GM21529 (cell line): ENCODE measurements around the gene CEP70.
A peak's percentile ranks its signal among the peaks of the same experiment; 100 is the strongest.
"Not testable (repeated sequence)": the region's sequence is repeated elsewhere in the genome, so short reads cannot be mapped to it uniquely, and the experiment has no call there.

Experiments used
- ATAC-seq: cut with Tn5 transposase; IDR thresholded peaks from one replicate; pipeline ENCODE4 v1.9.1; 2021; ENCODE audit not compliant: unreplicated experiment

The CEP70 gene

DNA sequence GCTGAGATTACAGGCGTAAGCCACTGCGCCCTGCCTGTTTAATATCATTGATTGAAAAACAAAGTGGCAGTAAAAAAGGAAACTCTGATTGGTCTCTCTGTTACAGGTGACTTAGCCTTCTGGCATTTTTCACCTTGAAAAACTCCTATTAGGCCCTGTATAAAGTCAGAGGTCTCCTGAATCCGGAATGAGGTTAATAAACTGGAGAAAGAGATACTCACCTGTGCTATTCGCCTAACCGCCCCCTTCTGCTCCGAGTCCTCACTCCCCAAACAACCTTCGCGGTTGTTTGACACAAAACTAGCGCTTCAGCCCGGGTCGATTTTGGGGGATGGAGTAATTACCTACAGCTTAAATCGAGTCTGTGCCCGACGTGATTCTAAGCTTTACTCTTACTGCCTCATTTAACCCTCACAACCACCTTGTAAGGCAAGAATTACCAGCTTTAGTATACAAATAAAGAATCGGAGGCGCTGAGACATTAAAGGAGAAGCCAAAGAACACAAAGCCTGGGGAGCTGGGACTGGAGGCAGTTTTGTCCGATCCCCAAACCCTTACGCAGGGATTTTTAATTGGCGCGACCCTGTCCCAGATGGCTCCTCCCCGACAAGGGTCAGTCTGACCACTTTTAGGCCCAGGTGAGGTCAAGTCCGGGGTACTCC lies 441 bp downstream of the CEP70 start:
- no peak for ATAC-seq

DNA sequence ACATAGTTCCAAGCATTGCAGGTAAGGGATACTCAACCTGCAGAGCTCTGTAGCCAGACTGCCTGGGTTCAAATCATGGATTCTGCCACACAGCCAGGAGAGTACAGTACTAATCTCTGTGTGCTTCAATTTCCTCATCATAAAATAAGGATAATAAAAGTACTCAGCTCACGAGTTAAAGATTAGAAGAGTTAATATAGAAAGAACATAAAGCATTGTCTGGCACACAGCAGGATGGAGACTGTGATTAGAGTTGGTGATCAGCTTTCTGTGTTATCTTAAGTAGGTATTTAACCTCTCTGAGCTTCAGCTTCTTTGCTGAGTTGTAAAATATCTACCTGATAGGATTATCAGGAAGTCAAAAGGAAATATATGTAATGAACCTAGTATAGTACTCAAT lies 2.7 kb downstream of the CEP70 start:
- ATAC-seq: no peak

GRCh38 chr3:138588445-138588844 lies 5.6 kb downstream of the CEP70 start:
- ATAC-seq: no peak

- no peak for ATAC-seq
Measured at GRCh38 chr3:138587374-138587773, 6.7 kb downstream of the CEP70 start.

GRCh38 chr3:138578961-138579574 lies 15.0 kb downstream of the CEP70 start:
- no peak for ATAC-seq

DNA sequence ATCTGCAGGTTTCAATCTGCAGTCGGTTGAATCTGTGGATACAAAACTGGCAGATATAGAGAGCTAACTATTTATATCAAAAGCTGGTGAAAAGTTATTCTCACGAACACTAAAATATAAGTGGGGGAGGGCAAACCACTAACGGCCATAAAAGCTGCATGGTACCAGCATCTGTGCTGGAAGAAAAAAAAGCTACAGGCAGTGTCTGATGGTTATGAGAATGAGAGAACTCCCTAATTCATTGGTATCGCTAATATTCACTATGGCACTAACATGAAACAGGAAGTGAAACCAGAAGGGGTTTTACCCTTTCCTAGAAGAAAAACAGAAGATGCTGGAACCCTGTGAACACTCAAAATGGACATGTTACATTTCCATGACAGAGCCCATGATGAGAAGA lies 15.9 kb downstream of the CEP70 start:
- ATAC-seq: peak; percentile 88

DNA sequence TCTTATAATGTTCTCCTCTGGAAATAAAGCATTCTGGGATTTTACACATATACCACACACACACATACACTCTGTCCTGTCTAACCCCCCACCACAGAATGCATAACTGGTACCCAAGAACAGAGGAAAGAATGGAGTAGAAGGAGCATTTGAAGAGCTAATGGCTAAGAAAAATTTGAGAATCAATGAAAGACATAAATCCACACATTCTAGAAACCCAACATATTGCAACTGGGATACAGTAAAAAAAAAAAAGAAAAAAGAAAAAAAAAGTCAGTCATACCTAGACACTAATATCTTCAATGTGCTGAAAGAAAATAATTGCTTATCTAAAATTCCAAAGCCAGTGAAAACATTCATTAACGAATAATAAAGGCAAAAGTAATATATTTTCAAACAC lies 20.9 kb downstream of the CEP70 start:
- ATAC-seq: no peak

DNA sequence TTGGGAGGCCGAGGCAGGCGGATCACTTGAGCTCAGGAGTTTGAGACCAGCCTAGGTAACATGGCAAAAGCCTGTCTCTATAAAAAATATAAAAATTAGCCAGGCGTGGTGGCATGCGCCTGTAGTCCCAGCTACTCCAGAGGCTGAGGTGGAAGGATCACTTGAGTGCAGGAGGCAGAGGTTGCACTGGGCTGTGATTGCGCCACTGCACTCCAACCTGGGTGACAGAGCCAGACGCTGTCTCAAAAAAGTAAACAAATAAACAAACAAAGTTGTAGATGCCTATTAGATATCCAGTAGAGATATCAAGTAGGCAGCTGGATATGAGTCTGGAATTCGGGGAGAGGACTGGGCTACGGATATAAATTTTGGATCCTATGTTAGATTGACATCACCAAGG lies 24.4 kb downstream of the CEP70 start:
- not testable (repeated sequence) for ATAC-seq

- ATAC-seq: no peak
Measured at GRCh38 chr3:138569090-138569489, 25.0 kb downstream of the CEP70 start.

GRCh38 chr3:138567403-138567802 lies 26.7 kb downstream of the CEP70 start:
- ATAC-seq: no peak

DNA sequence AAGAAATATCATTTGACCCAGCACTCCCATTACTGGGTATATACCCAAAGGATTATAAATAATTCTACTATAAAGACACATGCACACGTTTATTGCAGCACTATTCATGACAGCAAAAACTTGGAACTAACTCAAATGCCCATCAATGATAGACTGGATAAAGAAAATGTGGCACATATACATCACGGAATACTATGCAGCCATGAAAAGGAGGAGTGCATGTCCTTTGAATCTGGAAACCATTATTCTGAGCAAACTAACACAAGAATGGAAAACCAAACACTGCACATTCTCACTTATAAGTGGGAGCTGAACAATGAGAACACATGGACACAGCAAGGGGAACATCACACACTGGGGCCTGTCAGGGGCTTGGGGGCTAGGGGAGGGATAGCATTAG lies 27.8 kb downstream of the CEP70 start:
- not testable (repeated sequence) for ATAC-seq

GRCh38 chr3:138562902-138563301 lies 31.2 kb downstream of the CEP70 start:
- ATAC-seq: not testable (repeated sequence)

DNA sequence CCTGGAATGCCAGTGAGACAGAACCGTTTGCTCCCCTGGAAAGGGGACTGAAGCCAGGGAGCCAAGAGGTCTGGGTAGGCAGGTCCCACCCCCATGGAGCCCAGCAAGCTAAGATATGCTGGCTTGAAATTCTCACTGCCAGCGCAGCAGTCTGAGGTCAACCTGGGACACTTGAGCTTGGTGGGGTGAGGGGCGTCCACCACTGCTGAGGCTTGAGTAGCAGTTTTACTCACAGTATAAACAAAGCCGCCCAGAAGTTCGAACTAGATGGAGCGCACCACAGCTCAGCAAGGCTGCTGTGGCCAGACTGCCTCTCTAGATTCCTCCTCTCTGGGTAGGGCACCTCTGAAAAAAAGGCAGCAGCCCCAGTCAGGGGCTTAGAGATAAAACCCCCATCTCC lies 33.6 kb downstream of the CEP70 start:
- ATAC-seq: no peak

- no peak for ATAC-seq
Measured at GRCh38 chr3:138559134-138559533, 34.9 kb downstream of the CEP70 start.

- not testable (repeated sequence) for ATAC-seq
Measured at GRCh38 chr3:138554775-138555174, 39.3 kb downstream of the CEP70 start.

GRCh38 chr3:138550958-138551357 lies 43.1 kb downstream of the CEP70 start:
- ATAC-seq: not testable (repeated sequence)

- ATAC-seq: no peak
Measured at GRCh38 chr3:138549179-138549977, 44.7 kb downstream of the CEP70 start.

- ATAC-seq: no peak
Measured at GRCh38 chr3:138547342-138547975, 46.6 kb downstream of the CEP70 start.

DNA sequence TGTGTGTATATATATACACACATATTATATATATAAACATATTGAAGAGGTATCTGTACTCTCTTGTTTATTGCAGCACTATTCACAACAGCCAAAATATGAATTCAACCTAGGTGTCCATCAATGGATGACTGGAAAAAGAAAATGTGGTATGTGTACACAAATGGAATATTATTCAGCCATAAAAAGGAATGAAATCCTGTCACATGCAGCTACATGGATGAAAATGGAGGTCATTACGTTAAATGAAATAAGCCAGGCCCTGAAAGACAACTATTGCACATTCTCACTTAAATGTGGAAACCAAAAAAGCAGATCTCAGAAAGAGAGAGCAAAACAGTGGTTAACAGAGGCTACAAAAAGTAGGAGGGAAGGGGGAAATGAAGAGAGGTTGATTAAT lies 49.5 kb downstream of the CEP70 start:
- no peak for ATAC-seq

GRCh38 chr3:138542977-138543376 lies 51.1 kb downstream of the CEP70 start:
- no peak for ATAC-seq

GRCh38 chr3:138539352-138539751 lies 54.7 kb downstream of the CEP70 start:
- ATAC-seq: no peak

DNA sequence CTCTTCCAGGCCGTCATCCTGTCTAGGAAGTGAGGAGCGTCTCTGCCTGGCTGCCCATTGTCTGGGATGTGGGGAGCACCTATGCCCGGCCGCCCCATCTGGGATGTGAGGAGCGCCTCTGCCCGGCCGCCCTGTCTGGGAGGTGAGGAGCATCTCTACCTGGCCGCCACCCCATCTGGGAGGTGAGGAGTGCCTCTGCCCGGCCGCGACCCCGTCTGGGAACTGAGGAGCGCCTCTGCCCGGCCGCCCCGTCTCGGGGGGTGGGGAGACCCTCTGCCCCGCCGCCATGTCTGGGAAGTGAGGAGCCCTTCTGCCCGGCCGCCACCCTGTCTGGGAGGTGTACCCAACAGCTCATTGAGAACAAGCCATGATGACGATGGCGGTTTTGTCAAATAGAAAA lies 72.6 kb downstream of the CEP70 start:
- not testable (repeated sequence) for ATAC-seq
